B cell (primary cell): ENCODE data around the gene C2CD4A. TPM values are rescaled to one million over a fixed set of nuclear protein-coding genes. Genes with fewer than 3 reads are reported as not detected.

Source experiments
- ATAC-seq: fragments of 200-7000 bp; cut with Tn5 transposase; one replicate; pipeline ENCODE4 v1.10.0; 2021; ENCODE audit warnings: low read depth, mild to moderate bottlenecking, moderate number of reproducible peaks, moderate library complexity
- CTCF ChIA-PET: fragments of 350-600 bp; sonication (Branson Sonifier 250); formaldehyde crosslinking; loops from one replicate; lab custom pipeline; 2021; ENCODE audit warnings: antibody characterized with exemption, inconsistent platforms; lab: Charles Lee
- POLR2A ChIA-PET: fragments of 350-600 bp; sonication (Branson Sonifier 250); formaldehyde crosslinking; loops from one replicate; lab custom pipeline; 2021; ENCODE audit warnings: antibody characterized with exemption; lab: Charles Lee
- DNase-seq: peaks from one replicate; pipeline ENCODE4 v3.0.0; 2013
- H2AFZ ChIP-seq: 2 replicates; pipeline ENCODE4 v1.6.1; 2012; ENCODE audit warnings: mild to moderate bottlenecking, low read depth, low read length; ENCODE audit not compliant: insufficient read depth, poor library complexity, severe bottlenecking
- H3K27ac ChIP-seq, 2 donors: 1 replicate in 1 of 2; 2 replicates in 1 of 2; pipeline ENCODE4 v1.5.1; 2012 to 2013; ENCODE audit warnings: low read length in 2 of 2, mild to moderate bottlenecking in 2 of 2, moderate library complexity in 1 of 2
- H3K27me3 ChIP-seq, 4 experiments: fragments of 200-600 bp in 1 of 4; sonication (generic) in 1 of 4; replicated peaks in 1 of 4; 1 replicate in 2 of 4; 2 replicates in 2 of 4; pipeline versions ENCODE4 v1.6.1 to v1.7.0; 2013 to 2016; ENCODE audit warnings: low read length in 3 of 4, mild to moderate bottlenecking in 2 of 4, mixed read lengths in 1 of 4, moderate library complexity in 1 of 4; ENCODE audit not compliant: insufficient read depth in 4 of 4, control insufficient read depth in 3 of 4; ENCODE audit errors: control extremely low read depth in 1 of 4
- H3K36me3 ChIP-seq, 2 experiments: replicated peaks in 1 of 2; 1 replicate in 1 of 2; 2 replicates in 1 of 2; pipeline versions ENCODE4 v1.6.1 to v1.7.1; 2013; ENCODE audit warnings: low read length in 1 of 2; ENCODE audit not compliant: insufficient read depth in 2 of 2, control insufficient read depth in 1 of 2; ENCODE audit errors: control extremely low read depth in 1 of 2, extremely low read depth in 1 of 2
- H3K4me1 ChIP-seq, 2 donors: fragments of 200-600 bp in 1 of 2; sonication (generic) in 1 of 2; 1 replicate in 1 of 2; 2 replicates in 1 of 2; pipeline versions ENCODE4 v1.5.1 to v1.6.1; 2013 to 2017; ENCODE audit warnings: low read length in 2 of 2; ENCODE audit not compliant: control insufficient read depth in 2 of 2, insufficient read depth in 2 of 2
- H3K4me2 ChIP-seq: replicated peaks from 2 replicates; pipeline ENCODE3; 2012; ENCODE audit warnings: mild to moderate bottlenecking, low read depth, low read length; ENCODE audit not compliant: poor library complexity, severe bottlenecking
- H3K4me3 ChIP-seq, 5 experiments: fragments of 200-600 bp in 1 of 5; sonication (generic) in 1 of 5; 1 replicate in 3 of 5; 2 replicates in 2 of 5; pipeline versions ENCODE4 v1.5.1 to v1.7.0; 2011 to 2016; ENCODE audit warnings: low read length in 4 of 5, mild to moderate bottlenecking in 4 of 5, low read depth in 2 of 5, control low read depth in 1 of 5, moderate library complexity in 1 of 5; ENCODE audit not compliant: insufficient read depth in 1 of 5; ENCODE audit errors: control extremely low read depth in 1 of 5, extremely low read depth in 1 of 5
- H3K79me2 ChIP-seq: fragments of 200-600 bp; sonication (generic); one replicate; pipeline ENCODE4 v1.6.0; 2016; ENCODE audit warnings: low read length; ENCODE audit not compliant: control insufficient read depth, insufficient read depth
- H3K9ac ChIP-seq: fragments of 200-600 bp; sonication (generic); 2 replicates; pipeline ENCODE4 v1.6.1; 2017; ENCODE audit warnings: mild to moderate bottlenecking, low read length, moderate library complexity
- H3K9me3 ChIP-seq, 3 donors: one replicate each; pipeline versions ENCODE4 v1.6.1 to v1.7.1; 2013; ENCODE audit warnings: low read length in 2 of 3; ENCODE audit not compliant: control insufficient read depth in 2 of 3, insufficient read depth in 1 of 3; ENCODE audit errors: control extremely low read depth in 1 of 3
- H4K20me1 ChIP-seq: 2 replicates; pipeline ENCODE4 v1.6.0; 2012; ENCODE audit warnings: mild to moderate bottlenecking, low read length; ENCODE audit not compliant: insufficient read depth, control insufficient read depth, poor library complexity, severe bottlenecking
- H3K27ac Mint-ChIP-seq: one replicate; pipeline ENCODE4 v1.8.0; 2021; ENCODE audit warnings: mixed read lengths
- H3K27me3 Mint-ChIP-seq: one replicate; pipeline ENCODE4 v1.8.0; 2021; ENCODE audit warnings: mixed read lengths
- H3K4me1 Mint-ChIP-seq: one replicate; pipeline ENCODE4 v1.8.0; 2021; ENCODE audit warnings: mixed read lengths
- H3K4me3 Mint-ChIP-seq: one replicate; pipeline ENCODE4 v1.8.0; 2021; ENCODE audit warnings: mixed read lengths
- H3K9me3 Mint-ChIP-seq: one replicate; pipeline ENCODE4 v1.8.0; 2022; ENCODE audit warnings: mixed read lengths; ENCODE audit not compliant: insufficient read depth
- CTCF ChIP-seq: fragments of 200-600 bp; IDR thresholded peaks from one replicate; pipeline ENCODE4 v1.8.0; 2022; ENCODE audit warnings: antibody characterized with exemption, mild to moderate bottlenecking
- EZH2 ChIP-seq: IDR thresholded peaks from 2 replicates; pipeline ENCODE4 v1.6.1; 2012; ENCODE audit warnings: borderline replicate concordance, low read depth, mild to moderate bottlenecking, moderate library complexity, low read length; ENCODE audit not compliant: insufficient read depth, poor library complexity, severe bottlenecking
- WGBS: methylation state at CpG from one replicate; pipeline ENCODE4 v1.1.5; 2013; ENCODE audit warnings: missing lambda C conversion rate; ENCODE audit not compliant: insufficient coverage; 5-methylcytosine and 5-hydroxymethylcytosine counted together
- intact Hi-C: fragments of 100-400 bp; cut with micrococcal nuclease; formaldehyde crosslinking; loops from one replicate; pipeline ENCODE4 v1.10.0; 2022
- polyA plus RNA-seq: library from polyadenylated mRNA; depleted of rRNA; stranded (reverse); fragments of >200 nt; gene quantifications from 2 replicates; pipeline ENCODE4 v1.2.3, GENCODE V29; 2012
- total RNA-seq, 2 donors: library from RNA; stranded (reverse); fragments of 120-200 nt in 1 of 2; gene quantifications; 1 replicate in 1 of 2; 2 replicates in 1 of 2; pipeline versions ENCODE4 v1.2.3 to v1.2.4, GENCODE V29; 2013 to 2022

Gene C2CD4A
- total and polyA plus RNA-seq, 2 donors (not counting 1 experiment from before 2014, with no cell fraction given): not detected

DNA sequence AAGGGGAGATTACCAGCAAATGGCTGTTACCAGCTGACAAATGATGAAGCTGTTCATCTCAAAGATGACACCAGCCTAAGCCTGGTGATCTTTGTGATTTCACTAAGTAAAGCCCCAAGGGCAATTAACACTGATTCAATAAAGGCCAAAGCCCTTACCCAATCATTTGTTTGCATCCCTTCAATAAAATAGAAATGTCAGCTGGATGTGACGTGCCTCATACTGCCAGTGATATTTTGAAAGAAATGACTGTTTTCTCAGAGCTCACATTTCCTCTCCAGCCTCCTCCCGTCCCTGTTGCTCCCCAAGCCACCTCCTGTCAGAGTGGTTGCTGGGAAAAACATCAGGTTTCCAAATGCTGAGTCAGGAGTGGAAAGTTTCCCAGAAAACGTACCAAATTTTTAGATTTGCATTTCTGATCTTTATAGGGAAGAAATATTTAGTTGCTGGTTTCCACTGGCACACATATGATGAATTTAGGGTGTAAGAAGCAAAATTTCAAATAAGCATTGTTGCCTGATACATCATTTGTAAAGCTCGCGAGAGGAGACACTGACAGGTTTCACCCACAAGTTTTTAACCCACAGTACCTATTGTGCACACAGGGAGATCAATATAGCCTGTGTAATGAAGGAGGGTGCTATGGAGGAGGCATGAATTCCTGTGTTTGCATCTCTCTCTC, 21.0 kb downstream of the C2CD4A start:
- Histone ChIP-seq H3K27me3 (peaks cover 0 to 3% (median 0%) of the 10 kb centered on the region in 4 experiments), H3K9me3 (peaks cover 0 to 2% (median 0%) of the 10 kb centered on the region in 3 donors), H3K4me2 (no peak overlapping the region), H3K36me3 (no peaks in the 10 kb centered on the region), H2AFZ (no peak overlapping the region), H3K4me3 (no peak overlapping the region), H3K79me2 (no peaks in the 10 kb centered on the region), H3K27ac (no peak overlapping the region), H4K20me1 (no peaks in the 10 kb centered on the region), H3K9ac (no peak overlapping the region), H3K4me1 (no peaks in the 10 kb centered on the region)
- DNase-seq (no peak), ATAC-seq (no peak)
- ChIA-PET POLR2A (no interaction called here), CTCF (interaction anchor here (1.6 kb wide), 1 partner anchor 21 kb away, joined by 3 read pairs; the partner anchor contains the start of gene C2CD4A)
- Mint-ChIP-seq H3K9me3 (peaks cover 11% of the 10 kb centered on the region), H3K27ac (no peak overlapping the region), H3K4me3 (no peak overlapping the region), H3K27me3 (peaks cover 10% of the 10 kb centered on the region), H3K4me1 (no peaks in the 10 kb centered on the region)
- intact Hi-C loops: no loop called here
- TF ChIP-seq EZH2: no peak
- TF ChIP-seq CTCF: no peak
- WGBS: 0% methylated on average over 1 of the region's 5 CpGs

DNA sequence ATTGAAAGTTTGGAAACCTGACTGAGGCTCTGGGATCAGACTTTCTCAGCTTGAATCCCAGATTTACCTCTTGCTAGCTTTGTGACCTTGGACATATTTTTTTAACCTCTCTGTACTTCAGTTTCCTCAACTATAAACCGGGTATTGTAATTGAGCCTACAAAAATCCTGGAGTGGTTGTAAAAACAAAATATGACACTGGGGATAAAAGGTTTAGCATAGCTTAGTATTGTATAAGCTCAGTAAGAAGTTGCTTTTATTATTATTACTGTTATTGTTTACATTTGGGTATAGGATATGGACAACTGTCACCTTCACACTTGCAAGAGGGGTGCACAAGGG, 21.5 kb downstream of the C2CD4A start:
- TF ChIP-seq CTCF: no peak
- TF ChIP-seq EZH2: no peak
- H3K27ac ChIP-seq: no peak overlapping the region
- H3K27me3 ChIP-seq: peaks cover 0 to 3% (median 0%) of the 10 kb centered on the region in 4 experiments
- H3K36me3 ChIP-seq: no peaks in the 10 kb centered on the region
- no peak overlapping the region for H2AFZ ChIP-seq
- no peaks in the 10 kb centered on the region for H3K4me1 ChIP-seq
- no peaks in the 10 kb centered on the region for H4K20me1 ChIP-seq
- Mint-ChIP-seq H3K27me3 (peaks cover 10% of the 10 kb centered on the region), H3K4me1 (no peaks in the 10 kb centered on the region), H3K4me3 (no peak overlapping the region), H3K27ac (no peak overlapping the region), H3K9me3 (peaks cover 8% of the 10 kb centered on the region)
- H3K79me2 ChIP-seq: no peaks in the 10 kb centered on the region
- H3K9me3 ChIP-seq: peaks cover 0 to 2% (median 0%) of the 10 kb centered on the region in 3 donors
- ATAC-seq (no peak), DNase-seq (no peak)
- no peak overlapping the region for H3K4me3 ChIP-seq
- ChIA-PET CTCF (interaction anchor here (1.6 kb wide), 1 partner anchor 22 kb away, joined by 3 read pairs; the partner anchor contains the start of gene C2CD4A), POLR2A (no interaction called here)
- intact Hi-C loops: no loop called here
- H3K4me2 ChIP-seq: no peak overlapping the region
- H3K9ac ChIP-seq: no peak overlapping the region
- WGBS: no CpG with 5 or more reads among the region's 1 CpG
